GM12865 (cell line): ENCODE measurements around the gene CCNJL.
"Not testable (repeated sequence)": the region's sequence is repeated elsewhere in the genome, so short reads cannot be mapped to it uniquely, and the experiment has no call there.

Source experiments
- DNase-seq: peaks from one replicate; pipeline ENCODE4 v3.0.0; 2010; ENCODE audit warnings: low read depth
- H3K4me3 ChIP-seq: 2 replicates; pipeline ENCODE4 v1.5.1; 2011; ENCODE audit warnings: mild to moderate bottlenecking, low read depth, low read length, control low read depth
- CTCF ChIP-seq: IDR thresholded peaks from 2 replicates; pipeline ENCODE4 v1.5.1; 2011; ENCODE audit warnings: low read length, control low read depth, low read depth, inconsistent platforms; ENCODE audit not compliant: insufficient read depth; ENCODE audit errors: missing control alignments

Gene CCNJL

GRCh38 chr5:160250226-160250625 is 62.1 kb downstream of the CCNJL start:
- no peak overlapping the region for H3K4me3 ChIP-seq
- no peak for DNase-seq
- TF ChIP-seq CTCF: no peak

GRCh38 chr5:160249570-160249969 is 62.8 kb downstream of the CCNJL start:
- DNase-seq, H3K4me3 ChIP-seq: not testable (repeated sequence)

- no peak for TF ChIP-seq CTCF
- no peak for DNase-seq
- no peak overlapping the region for H3K4me3 ChIP-seq
These were observed 66.8 kb downstream of the CCNJL start for GRCh38 chr5:160245506-160246086.

GRCh38 chr5:160242145-160242544 is 70.2 kb downstream of the CCNJL start:
- DNase-seq: no peak
- no peak for TF ChIP-seq CTCF
- H3K4me3 ChIP-seq: no peak overlapping the region

- no peak for DNase-seq
- no peak overlapping the region for H3K4me3 ChIP-seq
- no peak for TF ChIP-seq CTCF
These were observed 72.0 kb downstream of the CCNJL start for GRCh38 chr5:160240350-160240749.

- DNase-seq: no peak
- TF ChIP-seq CTCF: no peak
- H3K4me3 ChIP-seq: no peak overlapping the region
These were observed 74.7 kb downstream of the CCNJL start for GRCh38 chr5:160237571-160238093.

GRCh38 chr5:160235731-160236130 is 76.6 kb downstream of the CCNJL start:
- no peak overlapping the region for H3K4me3 ChIP-seq
- no peak for TF ChIP-seq CTCF
- DNase-seq: no peak

- DNase-seq: peak; percentile 68
- H3K4me3 ChIP-seq: no peak overlapping the region
- TF ChIP-seq CTCF: no peak
These were observed 79.1 kb downstream of the CCNJL start for GRCh38 chr5:160233215-160233614.
